DOHH2 (cell line): Measurements from ENCODE around the gene ZPR1.

Experiments used
- CTCF ChIP-seq: fragments of 200-600 bp; sonication (generic); IDR thresholded peaks from one replicate; pipeline ENCODE4 v1.5.1; 2014; ENCODE audit warnings: antibody characterized with exemption, mild to moderate bottlenecking, low read depth, low read length; ENCODE audit not compliant: poor library complexity, severe bottlenecking
- EZH2phosphoT487 ChIP-seq: fragments of 200-600 bp; sonication (generic); IDR thresholded peaks from 2 replicates; pipeline ENCODE4 v1.6.1; 2017; ENCODE audit warnings: borderline replicate concordance, mild to moderate bottlenecking, antibody characterized with exemption, low read length, moderate library complexity, mixed read lengths

DNA sequence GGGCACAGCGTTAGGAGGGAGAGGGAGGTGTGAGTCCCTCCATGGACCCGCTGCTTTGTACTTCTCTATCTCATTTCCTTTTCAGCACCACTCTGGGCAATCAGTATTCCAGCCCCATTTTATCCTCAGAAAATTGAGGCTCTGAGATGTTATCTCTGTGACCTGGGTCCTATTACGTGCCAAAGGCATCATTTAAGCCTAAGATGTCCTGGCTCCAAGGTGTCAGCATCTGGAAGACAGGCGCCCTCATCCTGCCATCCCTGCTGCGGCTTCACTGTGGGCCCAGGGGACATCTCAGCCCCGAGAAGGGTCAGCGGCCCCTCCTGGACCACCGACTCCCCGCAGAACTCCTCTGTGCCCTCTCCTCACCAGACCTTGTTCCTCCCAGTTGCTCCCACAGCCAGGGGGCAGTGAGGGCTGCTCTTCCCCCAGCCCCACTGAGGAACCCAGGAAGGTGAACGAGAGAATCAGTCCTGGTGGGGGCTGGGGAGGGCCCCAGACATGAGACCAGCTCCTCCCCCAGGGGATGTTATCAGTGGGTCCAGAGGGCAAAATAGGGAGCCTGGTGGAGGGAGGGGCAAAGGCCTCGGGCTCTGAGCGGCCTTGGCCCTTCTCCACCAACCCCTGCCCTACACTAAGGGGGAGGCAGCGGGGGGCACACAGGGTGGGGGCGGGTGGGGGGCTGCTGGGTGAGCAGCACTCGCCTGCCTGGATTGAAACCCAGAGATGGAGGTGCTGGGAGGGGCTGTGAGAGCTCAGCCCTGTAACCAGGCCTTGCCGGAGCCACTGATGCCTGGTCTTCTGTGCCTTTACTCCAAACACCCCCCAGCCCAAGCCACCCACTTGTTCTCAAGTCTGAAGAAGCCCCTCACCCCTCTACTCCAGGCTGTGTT is 41.1 kb upstream of the ZPR1 start:
- no peak for TF ChIP-seq CTCF
- no peak for TF ChIP-seq EZH2phosphoT487
